ENCODE data around the gene STAG1. TPM values are rescaled to one million over a fixed set of nuclear protein-coding genes. Genes with fewer than 3 reads are reported as not detected.
A peak's percentile ranks its signal among the peaks of the same experiment; 100 is the strongest.

Gene STAG1
- total RNA-seq, 1 experiment from 2014 or later: 34.6 TPM

DNA sequence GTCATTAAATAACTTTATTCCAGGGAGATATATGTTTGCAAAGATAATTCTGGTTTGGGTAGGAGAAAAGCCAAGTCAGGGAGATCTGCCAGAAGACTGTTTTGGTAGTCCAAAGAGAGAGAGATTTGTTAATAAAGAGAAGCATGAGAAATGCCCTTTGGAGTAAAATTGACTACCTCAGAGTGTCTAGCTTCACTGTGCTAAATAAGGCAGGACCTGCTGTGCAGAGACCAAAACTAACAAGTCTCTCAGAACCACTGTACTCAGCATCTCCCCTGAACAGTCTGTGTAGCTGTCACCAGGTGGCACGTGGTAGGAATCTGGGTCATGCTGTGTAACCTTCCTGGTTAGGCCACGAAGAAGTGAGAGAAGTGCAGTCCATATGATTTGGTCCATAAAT is 35.2 kb upstream of the STAG1 start:
- no CpG with 5 or more reads among the region's 2 CpGs for WGBS (ENCODE audit: extremely low coverage, insufficient read length, low lambda C conversion rate)
- Histone ChIP-seq H3K9ac (ENCODE audit: extremely low read depth, insufficient read length, low read length) (no peak overlapping the region), H3K79me2 (ENCODE audit: insufficient read depth, low read length) (no peaks in the 10 kb centered on the region), H3K4ac (ENCODE audit: low read depth, low read length) (no peak overlapping the region), H2BK20ac (ENCODE audit: low read depth, low read length, poor library complexity, severe bottlenecking) (no peak overlapping the region), H3K79me1 (ENCODE audit: insufficient read depth, low read depth, low read length, poor library complexity, severe bottlenecking) (no peaks in the 10 kb centered on the region), H3K9me3 (ENCODE audit: control insufficient read depth, low read depth, low read length) (no peaks in the 10 kb centered on the region), H2BK5ac (ENCODE audit: insufficient read length, low read length) (no peak overlapping the region), H2BK12ac (ENCODE audit: insufficient read length, low read depth, low read length) (no peak overlapping the region), H3K23ac (ENCODE audit: insufficient read length, low read depth, low read length) (no peak overlapping the region), H3K4me1 (ENCODE audit: insufficient read depth, low read length) (0 out of 2 replicates have a peak, but pooled peaks cover 2% of the 10 kb centered on the region), H3K4me2 (ENCODE audit: insufficient read depth, insufficient read length, low read length) (no peak overlapping the region), H2BK15ac (ENCODE audit: low read depth, low read length) (no peak overlapping the region), H2AFZ (ENCODE audit: low read length) (no peak overlapping the region), H3K23me2 (ENCODE audit: insufficient read length, low read depth, low read length, poor library complexity, severe bottlenecking) (no peaks in the 10 kb centered on the region), H4K20me1 (ENCODE audit: control insufficient read depth, insufficient read depth, insufficient read length) (no peaks in the 10 kb centered on the region), H4K8ac (replicated peaks; ENCODE audit: insufficient read length, low read depth, low read length) (no peak overlapping the region), H3K27ac (ENCODE audit: insufficient read length, low read depth, low read length) (no peak overlapping the region), H3K14ac (ENCODE audit: insufficient read depth, low read length) (no peak overlapping the region), H3K18ac (ENCODE audit: insufficient read length, low read depth, low read length) (no peak overlapping the region), H2BK120ac (ENCODE audit: low read depth, low read length, poor library complexity, severe bottlenecking) (no peak overlapping the region), H4K91ac (ENCODE audit: insufficient read length, low read depth, low read length) (no peak overlapping the region), H3K27me3 (ENCODE audit: insufficient read depth, low read length) (no peaks in the 10 kb centered on the region), H2AK5ac (ENCODE audit: insufficient read length, low read length) (no peak overlapping the region), H3K56ac (ENCODE audit: insufficient read length, low read depth, low read length) (no peak overlapping the region), H3T11ph (ENCODE audit: low read length) (no peak overlapping the region), H4K5ac (ENCODE audit: insufficient read length, low read depth, low read length) (no peak overlapping the region)
- H3K27ac Mint-ChIP-seq: 0 out of 7 replicates have a peak overlapping the region, but pooled peaks of 1 of the 3 experiments have one; percentile 3
- no peak for DNase-seq
- H3K4me3 Mint-ChIP-seq: no peak overlapping the region
- TF ChIP-seq, protein P1, sequence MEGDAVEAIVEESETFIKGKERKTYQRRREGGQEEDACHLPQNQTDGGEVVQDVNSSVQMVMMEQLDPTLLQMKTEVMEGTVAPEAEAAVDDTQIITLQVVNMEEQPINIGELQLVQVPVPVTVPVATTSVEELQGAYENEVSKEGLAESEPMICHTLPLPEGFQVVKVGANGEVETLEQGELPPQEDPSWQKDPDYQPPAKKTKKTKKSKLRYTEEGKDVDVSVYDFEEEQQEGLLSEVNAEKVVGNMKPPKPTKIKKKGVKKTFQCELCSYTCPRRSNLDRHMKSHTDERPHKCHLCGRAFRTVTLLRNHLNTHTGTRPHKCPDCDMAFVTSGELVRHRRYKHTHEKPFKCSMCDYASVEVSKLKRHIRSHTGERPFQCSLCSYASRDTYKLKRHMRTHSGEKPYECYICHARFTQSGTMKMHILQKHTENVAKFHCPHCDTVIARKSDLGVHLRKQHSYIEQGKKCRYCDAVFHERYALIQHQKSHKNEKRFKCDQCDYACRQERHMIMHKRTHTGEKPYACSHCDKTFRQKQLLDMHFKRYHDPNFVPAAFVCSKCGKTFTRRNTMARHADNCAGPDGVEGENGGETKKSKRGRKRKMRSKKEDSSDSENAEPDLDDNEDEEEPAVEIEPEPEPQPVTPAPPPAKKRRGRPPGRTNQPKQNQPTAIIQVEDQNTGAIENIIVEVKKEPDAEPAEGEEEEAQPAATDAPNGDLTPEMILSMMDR (conservative IDR thresholded peaks at IDR 0.05): no peak
- no peaks in the 10 kb centered on the region for H3K9me3 Mint-ChIP-seq
- H3K4me1 Mint-ChIP-seq: peaks cover 10 to 15% of the 10 kb centered on the region in 2 experiments
- H3K27me3 Mint-ChIP-seq (ENCODE audit: low read depth): no peaks in the 10 kb centered on the region
- no peaks in the 10 kb centered on the region for H3K36me3 Mint-ChIP-seq (ENCODE audit: insufficient read depth in 1 of 3, low read depth in 3 of 3)

All from H9 (cell line).